ENCODE measurements around the gene JMJD6.
"Not testable (repeated sequence)": the region's sequence is repeated elsewhere in the genome, so short reads cannot be mapped to it uniquely, and the experiment has no call there.

The JMJD6 gene

GRCh38 chr17:76725580-76726230 is 701 bp downstream of the JMJD6 start:
- no peak for TF ChIP-seq CTCF (IDR thresholded peaks at IDR 0.05; ENCODE audit: poor library complexity, severe bottlenecking)
- Histone ChIP-seq H3K27me3 (ENCODE audit: insufficient read depth, poor library complexity, severe bottlenecking) (no peaks in the 10 kb centered on the region), H3K9me3 (ENCODE audit: severe bottlenecking) (no peaks in the 10 kb centered on the region), H3K4me1 (ENCODE audit: insufficient read depth, poor library complexity, severe bottlenecking) (peaks cover 6% of the 10 kb centered on the region), H3K4me3 (ENCODE audit: severe bottlenecking) (peak overlapping the region; percentile 83), H3K27ac (ENCODE audit: poor library complexity, severe bottlenecking) (peak overlapping the region; percentile 87), H3K36me3 (ENCODE audit: low read depth) (peaks cover 62% of the 10 kb centered on the region)
- no peak for DNase-seq (ENCODE audit: low spot score)
- peak; percentile 28 for ATAC-seq (ENCODE audit: low read depth)

- H3K9me3 ChIP-seq (ENCODE audit: severe bottlenecking), result no peaks in the 10 kb centered on the region
- ATAC-seq (ENCODE audit: low read depth) (no peak), DNase-seq (ENCODE audit: low spot score) (no peak)
- no peak for TF ChIP-seq CTCF (IDR thresholded peaks at IDR 0.05; ENCODE audit: poor library complexity, severe bottlenecking)
- no peak overlapping the region for H3K4me3 ChIP-seq (ENCODE audit: severe bottlenecking)
- peaks cover 64% of the 10 kb centered on the region for H3K36me3 ChIP-seq (ENCODE audit: low read depth)
- H3K4me1 ChIP-seq (ENCODE audit: insufficient read depth, poor library complexity, severe bottlenecking), result peaks cover 6% of the 10 kb centered on the region
- no peaks in the 10 kb centered on the region for H3K27me3 ChIP-seq (ENCODE audit: insufficient read depth, poor library complexity, severe bottlenecking)
- no peak overlapping the region for H3K27ac ChIP-seq (ENCODE audit: poor library complexity, severe bottlenecking)
Observed at GRCh38 chr17:76723812-76724211, 2.6 kb downstream of the JMJD6 start.

- peaks cover 72% of the 10 kb centered on the region for H3K36me3 ChIP-seq (ENCODE audit: low read depth)
- H3K9me3 ChIP-seq (ENCODE audit: severe bottlenecking); H3K4me1 ChIP-seq (ENCODE audit: insufficient read depth, poor library complexity, severe bottlenecking); H3K4me3 ChIP-seq (ENCODE audit: severe bottlenecking); H3K27ac ChIP-seq (ENCODE audit: poor library complexity, severe bottlenecking); ATAC-seq (ENCODE audit: low read depth); H3K27me3 ChIP-seq (ENCODE audit: insufficient read depth, poor library complexity, severe bottlenecking); DNase-seq (ENCODE audit: low spot score): not testable (repeated sequence)
Observed at GRCh38 chr17:76722977-76723376, 3.4 kb downstream of the JMJD6 start.

- Histone ChIP-seq H3K36me3 (ENCODE audit: low read depth) (peaks cover 79% of the 10 kb centered on the region), H3K27me3 (ENCODE audit: insufficient read depth, poor library complexity, severe bottlenecking) (no peaks in the 10 kb centered on the region), H3K27ac (ENCODE audit: poor library complexity, severe bottlenecking) (no peak overlapping the region), H3K4me1 (ENCODE audit: insufficient read depth, poor library complexity, severe bottlenecking) (peaks cover 8% of the 10 kb centered on the region), H3K9me3 (ENCODE audit: severe bottlenecking) (no peaks in the 10 kb centered on the region), H3K4me3 (ENCODE audit: severe bottlenecking) (no peak overlapping the region)
- DNase-seq (ENCODE audit: low spot score), result no peak
- TF ChIP-seq CTCF (IDR thresholded peaks at IDR 0.05; ENCODE audit: poor library complexity, severe bottlenecking), result no peak
- ATAC-seq (ENCODE audit: low read depth), result no peak
Observed at GRCh38 chr17:76722279-76722678, 4.1 kb downstream of the JMJD6 start.

GRCh38 chr17:76721463-76721862 is 4.9 kb downstream of the JMJD6 start:
- H3K36me3 ChIP-seq (ENCODE audit: low read depth), result peaks cover 88% of the 10 kb centered on the region

More at GRCh38 chr17:76721463-76721862, 4.9 kb downstream of the JMJD6 start:
- Histone ChIP-seq H3K9me3 (ENCODE audit: severe bottlenecking) (no peaks in the 10 kb centered on the region), H3K27ac (ENCODE audit: poor library complexity, severe bottlenecking) (no peak overlapping the region), H3K4me3 (ENCODE audit: severe bottlenecking) (no peak overlapping the region), H3K4me1 (ENCODE audit: insufficient read depth, poor library complexity, severe bottlenecking) (peaks cover 16% of the 10 kb centered on the region), H3K27me3 (ENCODE audit: insufficient read depth, poor library complexity, severe bottlenecking) (no peaks in the 10 kb centered on the region)
- no peak for TF ChIP-seq CTCF (IDR thresholded peaks at IDR 0.05; ENCODE audit: poor library complexity, severe bottlenecking)
- DNase-seq (ENCODE audit: low spot score) (no peak), ATAC-seq (ENCODE audit: low read depth) (no peak)

All from RWPE2 (cell line).